HT1080 (cell line): ENCODE results near the gene RASGRP2. TPM values are rescaled to one million over a fixed set of nuclear protein-coding genes. Genes with fewer than 3 reads are reported as not detected.
A peak's percentile ranks its signal among the peaks of the same experiment; 100 is the strongest.
"Not testable (repeated sequence)": the region's sequence is repeated elsewhere in the genome, so short reads cannot be mapped to it uniquely, and the experiment has no call there.

Experiments used
- DNase-seq: peaks from one replicate; pipeline ENCODE4 v3.0.0-alpha.2; 2015; ENCODE audit warnings: low read depth
- total RNA-seq: library from RNA; depleted of rRNA; stranded (reverse); fragments of >200 nt; shearing (Covaris generic); gene quantifications from 2 replicates; pipeline ENCODE4 v1.2.3, GENCODE V29; 2014

The RASGRP2 gene
- total RNA-seq, 1 experiment from 2014 or later: not detected

GRCh38 chr11:64720640-64721358, 23.1 kb downstream of the RASGRP2 start:
- DNase-seq: no peak

GRCh38 chr11:64720167-64720566, 23.8 kb downstream of the RASGRP2 start:
- no peak for DNase-seq

GRCh38 chr11:64719406-64719805, 24.5 kb downstream of the RASGRP2 start:
- DNase-seq: no peak

- no peak for DNase-seq
Measured at GRCh38 chr11:64718780-64719124, 25.2 kb downstream of the RASGRP2 start.

- DNase-seq: no peak
Measured at GRCh38 chr11:64718084-64718779, 25.7 kb downstream of the RASGRP2 start.

- DNase-seq: no peak
Measured at GRCh38 chr11:64717268-64717578, 26.7 kb downstream of the RASGRP2 start.

GRCh38 chr11:64716473-64717267, 27.3 kb downstream of the RASGRP2 start:
- no peak for DNase-seq

- DNase-seq: no peak
Measured at GRCh38 chr11:64715756-64716472, 28.0 kb downstream of the RASGRP2 start.

GRCh38 chr11:64715110-64715509, 28.8 kb downstream of the RASGRP2 start:
- no peak for DNase-seq

- no peak for DNase-seq
Measured at GRCh38 chr11:64714666-64715065, 29.3 kb downstream of the RASGRP2 start.

GRCh38 chr11:64713781-64714363, 30.1 kb downstream of the RASGRP2 start:
- no peak for DNase-seq

GRCh38 chr11:64713016-64713707, 30.8 kb downstream of the RASGRP2 start:
- no peak for DNase-seq

GRCh38 chr11:64712430-64713015, 31.4 kb downstream of the RASGRP2 start:
- no peak for DNase-seq

- DNase-seq: no peak
Measured at GRCh38 chr11:64711956-64712362, 32.0 kb downstream of the RASGRP2 start.

- DNase-seq: no peak
Measured at GRCh38 chr11:64711138-64711955, 32.6 kb downstream of the RASGRP2 start.

- DNase-seq: peak; percentile 32
Measured at GRCh38 chr11:64710418-64711137, 33.4 kb downstream of the RASGRP2 start.

- DNase-seq: no peak
Measured at GRCh38 chr11:64705501-64705900, 38.4 kb downstream of the RASGRP2 start.

GRCh38 chr11:64703048-64703447, 40.9 kb downstream of the RASGRP2 start:
- no peak for DNase-seq

- not testable (repeated sequence) for DNase-seq
Measured at GRCh38 chr11:64701956-64702355, 42.0 kb downstream of the RASGRP2 start.
